Measurements from ENCODE around the gene RPL26.

DNA sequence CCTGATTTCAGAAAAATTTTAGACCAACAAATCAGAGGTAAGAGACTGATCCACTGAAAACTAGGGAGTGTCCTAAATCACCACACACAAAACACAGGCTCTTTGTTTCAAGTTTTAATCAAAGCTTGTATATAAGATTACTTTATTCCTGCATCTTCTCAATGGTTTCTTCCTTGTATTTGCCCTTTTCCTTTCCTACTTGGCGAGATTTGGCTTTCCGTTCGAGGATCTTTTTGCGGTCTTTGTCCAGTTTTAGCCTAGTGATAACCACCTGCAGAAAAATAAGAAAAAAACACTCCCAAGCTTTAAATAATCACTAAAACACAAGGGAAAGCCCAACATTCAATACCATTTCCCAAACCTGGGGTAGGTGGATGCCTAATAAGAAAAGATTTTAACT lies 5.6 kb downstream of the RPL26 start:
- TF ChIP-seq POLR2A (IDR thresholded peaks at IDR 0.05) (no peak), CTCF (IDR thresholded peaks at IDR 0.05) (no peak)

Measured in testis (tissue), 2 donors.